NCI-H526 (cell line): ENCODE measurements around the gene ATP5F1D.

ENCODE experiments used
- DNase-seq, 2 experiments: peaks; one replicate each; lab custom pipeline; 2025; lab: John Stamatoyannopoulos, UW

Gene ATP5F1D

DNA sequence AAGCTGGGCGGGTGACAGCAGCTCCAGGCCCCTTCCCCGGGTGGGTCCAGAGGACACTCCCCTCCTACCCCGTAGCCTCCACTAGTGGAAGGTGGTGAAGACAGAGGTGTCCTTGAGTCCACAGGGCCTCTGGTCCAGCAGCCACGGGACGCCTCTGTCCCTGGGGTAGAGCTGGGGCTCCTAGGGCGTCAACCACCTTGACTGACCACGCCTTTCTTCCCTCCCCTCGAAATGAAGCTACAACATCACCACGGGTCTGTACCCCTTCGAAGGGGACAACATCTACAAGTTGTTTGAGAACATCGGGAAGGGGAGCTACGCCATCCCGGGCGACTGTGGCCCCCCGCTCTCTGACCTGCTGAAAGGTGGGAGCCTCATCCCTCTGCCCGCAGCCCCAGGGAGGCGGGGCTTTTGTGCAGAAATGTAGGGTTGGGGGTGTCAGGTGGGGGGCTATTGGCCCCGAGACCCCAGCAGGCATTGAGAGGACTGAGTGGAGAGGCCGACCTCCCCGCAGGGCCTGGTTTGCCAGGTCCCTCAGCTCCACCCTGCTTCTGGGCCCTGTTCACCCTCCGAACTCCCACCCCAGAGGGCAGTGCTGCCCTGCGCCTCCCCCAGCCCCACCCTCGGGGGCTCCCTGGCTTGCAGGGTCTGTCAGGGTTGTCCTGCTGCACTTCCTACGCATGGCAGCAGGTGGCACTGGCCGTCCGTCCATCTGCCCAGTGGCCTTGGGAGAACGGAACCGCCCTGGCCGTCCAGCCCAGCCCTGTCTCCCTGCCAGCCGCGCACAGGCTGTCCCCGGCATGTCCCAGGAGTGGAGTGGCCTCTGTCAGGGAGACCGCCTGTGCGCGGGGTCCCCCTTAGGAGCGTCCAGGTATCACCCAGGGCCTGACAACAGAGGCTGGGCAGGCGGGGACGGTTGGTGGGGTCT, 20.3 kb upstream of the ATP5F1D start:
- DNase-seq: no peak

DNA sequence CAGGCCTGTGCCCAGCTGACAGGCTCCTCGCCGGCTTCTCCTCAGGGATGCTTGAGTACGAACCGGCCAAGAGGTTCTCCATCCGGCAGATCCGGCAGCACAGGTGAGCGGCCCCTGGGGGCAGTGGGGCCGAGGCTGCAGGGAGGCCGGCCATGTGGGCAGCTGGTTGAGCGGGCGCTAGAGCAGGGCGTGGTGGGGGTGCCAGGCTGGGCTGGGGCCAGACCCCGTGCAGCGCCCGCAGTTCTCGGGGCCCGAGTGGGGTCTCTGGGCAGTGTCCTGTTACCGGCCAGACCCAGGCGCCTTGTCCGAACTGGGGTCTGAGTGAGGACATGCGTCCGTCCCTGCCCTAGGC, 19.7 kb upstream of the ATP5F1D start:
- DNase-seq: no peak

DNA sequence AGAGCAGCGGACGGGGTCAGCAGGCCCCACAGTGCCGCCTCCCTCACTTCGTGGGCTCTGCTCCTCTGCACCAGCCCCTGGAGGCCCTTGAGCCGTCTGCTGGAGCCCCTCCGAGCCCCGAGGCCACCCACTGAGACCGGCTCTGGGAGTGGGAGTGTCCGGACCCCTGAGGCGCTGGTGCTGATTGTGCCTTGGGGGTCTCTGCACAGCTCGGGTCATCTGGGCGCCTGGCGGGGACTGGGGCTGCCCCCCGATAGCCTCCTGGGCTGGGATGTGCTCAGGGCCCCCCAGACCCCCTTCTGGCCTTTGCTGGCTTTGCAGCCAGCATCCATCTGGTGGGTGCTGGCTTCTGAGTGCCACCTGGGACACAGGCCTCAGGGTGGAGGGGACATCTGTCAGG, 19.2 kb upstream of the ATP5F1D start:
- no peak for DNase-seq

DNA sequence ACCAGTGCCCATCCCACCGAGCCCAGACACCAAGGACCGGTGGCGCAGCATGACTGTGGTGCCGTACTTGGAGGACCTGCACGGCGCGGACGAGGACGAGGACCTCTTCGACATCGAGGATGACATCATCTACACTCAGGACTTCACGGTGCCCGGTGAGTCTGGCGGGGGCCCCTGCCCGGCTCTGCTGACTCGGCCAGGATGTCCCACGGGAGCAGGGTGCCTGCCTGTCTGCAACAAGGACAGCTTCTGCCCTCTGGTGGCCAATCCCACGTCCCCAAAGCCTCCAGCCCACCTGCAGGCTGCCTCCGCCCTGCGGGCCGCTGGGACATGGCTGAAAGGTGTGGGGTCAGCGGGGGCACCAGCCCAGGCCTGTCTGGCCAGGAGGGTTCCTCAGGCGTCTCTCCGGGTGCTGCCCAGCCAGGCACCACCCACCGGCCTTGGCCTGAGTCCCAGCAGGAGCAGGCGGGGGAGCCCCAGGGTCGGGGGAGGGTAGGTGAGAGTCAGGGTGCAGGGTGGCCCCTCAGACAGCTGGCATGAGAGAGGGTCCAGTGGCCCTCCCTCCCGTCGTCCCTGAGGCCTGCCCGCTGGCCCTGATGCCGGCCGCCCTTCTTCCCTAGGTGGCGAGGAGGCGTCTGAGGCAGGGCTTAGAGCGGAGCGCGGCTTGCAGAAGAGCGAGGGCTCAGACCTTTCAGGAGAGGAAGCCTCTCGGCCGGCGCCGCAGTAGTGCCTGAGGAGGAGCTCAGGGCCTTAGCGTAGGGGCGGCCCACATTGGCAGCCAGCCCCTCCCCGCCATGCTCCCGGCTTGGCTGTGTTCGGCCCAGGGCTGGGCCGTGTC, 18.3 kb upstream of the ATP5F1D start:
- peak in 1 of 2 experiments; percentile 67 for DNase-seq

DNA sequence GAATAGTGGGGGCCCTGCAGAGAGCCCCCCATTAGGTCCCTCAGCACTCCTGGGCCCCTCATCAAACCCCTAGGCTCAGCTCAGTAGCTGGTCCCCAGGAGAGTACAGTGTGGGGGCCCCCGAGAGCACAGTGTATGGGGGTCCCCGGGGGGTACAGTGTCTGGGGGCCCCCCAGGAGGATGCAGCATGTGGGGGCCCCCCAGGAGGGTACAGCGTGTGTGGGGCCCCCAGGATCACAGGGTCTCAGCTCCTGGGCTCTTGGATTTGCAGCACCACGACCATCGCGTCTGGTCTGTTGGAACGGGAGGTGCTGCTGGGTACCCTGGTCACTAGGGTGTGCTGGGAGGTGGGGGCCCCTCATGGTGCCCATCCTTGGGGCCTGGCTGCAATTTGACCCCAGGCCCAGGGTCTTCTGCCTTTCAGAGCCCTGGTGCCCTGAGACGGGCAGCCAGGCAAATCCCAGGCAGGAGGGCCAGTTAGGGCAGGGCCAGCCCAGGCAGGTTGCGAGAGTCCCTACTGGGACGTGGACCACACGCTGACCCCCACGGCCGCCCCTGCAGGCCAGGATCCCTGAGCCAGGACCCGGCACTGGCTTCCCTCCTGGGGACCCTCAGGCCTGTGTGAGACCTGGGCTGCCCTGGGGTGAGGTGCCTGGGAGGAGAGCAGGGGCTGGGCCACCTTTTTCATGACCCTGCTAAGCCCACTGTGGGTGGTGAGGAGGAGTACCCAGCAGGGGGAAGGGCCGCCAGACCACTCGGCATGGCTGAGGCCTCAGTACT, 17.3 kb upstream of the ATP5F1D start:
- DNase-seq: no peak

DNA sequence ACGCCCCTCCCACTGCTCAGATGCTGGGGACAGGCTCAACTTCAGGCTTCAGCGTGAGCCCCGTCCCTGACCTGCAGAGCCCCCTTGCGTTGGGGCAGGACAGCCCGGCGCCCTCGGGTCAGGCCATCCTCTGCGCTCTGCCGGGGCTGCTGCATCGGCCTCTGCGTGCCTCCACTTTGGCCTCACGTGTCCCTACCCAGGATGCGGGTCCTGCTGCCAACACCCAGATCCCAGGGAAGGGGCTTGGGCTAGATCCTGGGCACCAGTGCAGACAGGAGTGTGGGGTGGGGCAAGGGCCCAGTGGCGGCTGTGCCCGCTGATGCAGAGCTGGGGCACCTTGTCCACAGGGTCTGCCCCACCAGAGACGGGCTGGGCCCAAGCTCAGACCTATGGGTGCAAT, 16.7 kb upstream of the ATP5F1D start:
- DNase-seq: no peak

DNA sequence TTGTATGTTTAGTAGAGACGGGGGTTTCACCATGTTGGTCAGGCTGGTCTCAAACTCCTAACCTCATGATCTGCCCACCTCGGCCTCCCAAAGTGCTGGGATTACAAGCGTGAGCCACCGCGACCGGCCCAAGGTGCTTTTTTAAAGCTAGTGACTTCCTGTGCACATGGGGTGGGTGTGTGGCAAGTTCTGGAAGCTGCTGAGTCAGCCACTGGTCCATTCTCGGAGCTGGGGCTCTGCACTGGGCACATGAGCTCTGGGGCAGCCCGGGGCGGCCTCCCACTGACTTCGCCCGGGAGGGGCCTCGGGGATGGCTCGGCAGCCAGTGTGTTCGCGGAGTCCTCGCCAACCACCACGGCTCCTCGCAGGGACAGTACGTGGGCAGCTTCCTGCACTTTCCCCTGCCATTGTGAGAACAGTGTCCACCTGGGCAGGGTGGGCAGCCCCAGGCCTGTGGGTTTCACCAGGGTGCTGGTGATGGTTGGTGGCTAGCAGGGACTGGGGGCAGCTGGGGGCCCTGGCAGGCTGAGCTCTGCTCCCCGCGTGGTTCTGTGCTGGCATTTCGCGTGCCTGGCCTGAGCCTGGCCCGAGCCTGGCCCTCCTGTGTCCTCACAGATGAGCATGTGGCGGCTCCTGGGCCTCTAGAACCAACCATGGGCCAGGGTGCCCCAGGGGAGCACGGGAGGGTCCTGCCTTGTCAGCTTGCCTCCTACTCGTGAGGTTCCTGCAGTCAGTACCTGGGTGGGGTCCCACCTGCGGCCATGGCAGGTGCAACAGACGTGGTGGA, 15.9 kb upstream of the ATP5F1D start:
- DNase-seq: no peak

DNA sequence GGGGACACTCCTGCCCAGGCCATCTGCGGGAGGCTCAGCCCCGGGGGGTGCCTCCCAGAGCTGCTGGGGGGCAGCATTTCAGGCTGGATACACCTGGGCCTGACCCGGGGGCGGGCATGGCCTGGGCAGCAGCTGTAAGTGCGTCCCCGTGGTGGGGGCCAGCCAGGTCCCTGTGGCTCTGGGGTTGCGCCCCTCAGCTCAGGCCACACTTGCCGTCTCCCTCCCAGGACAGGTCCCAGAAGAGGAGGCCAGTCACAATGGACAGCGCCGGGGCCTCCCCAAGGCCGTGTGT, 15.4 kb upstream of the ATP5F1D start:
- no peak for DNase-seq

DNA sequence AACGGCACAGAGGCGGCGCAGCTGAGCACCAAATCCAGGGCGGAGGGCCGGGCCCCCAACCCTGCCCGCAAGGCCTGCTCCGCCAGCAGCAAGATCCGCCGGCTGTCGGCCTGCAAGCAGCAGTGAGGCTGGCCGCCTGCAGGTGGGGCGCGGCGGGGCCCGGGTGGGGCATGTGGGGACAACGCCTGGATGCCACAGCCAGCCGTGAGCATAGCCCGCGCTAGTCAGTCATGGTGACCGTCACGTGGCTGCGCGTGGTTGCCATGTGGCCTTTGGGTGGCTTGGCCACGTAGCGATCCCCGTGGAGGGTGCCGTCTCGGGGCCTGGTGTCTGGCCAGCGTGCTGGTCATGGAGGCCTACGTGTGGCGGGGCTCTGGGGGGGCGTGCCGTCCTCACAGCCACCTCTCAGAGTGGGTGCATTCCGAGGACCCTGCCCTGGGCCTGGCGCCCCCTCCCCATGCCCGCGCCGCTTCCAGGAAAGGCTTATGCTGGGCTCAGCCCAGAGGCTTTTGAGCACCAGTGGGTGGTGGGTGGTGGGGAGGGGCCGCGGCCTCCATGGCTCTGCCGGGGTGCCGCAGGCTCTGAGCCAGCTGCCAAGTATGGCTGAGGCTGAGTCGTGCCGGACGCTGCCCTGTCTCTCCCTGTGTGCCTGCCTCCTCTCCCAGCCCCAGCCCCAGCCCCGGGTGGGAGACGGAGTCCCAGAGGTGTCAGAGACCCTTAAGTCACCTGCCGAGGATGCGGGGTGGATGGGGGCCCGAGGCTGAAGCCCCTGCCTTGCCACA, 14.8 kb upstream of the ATP5F1D start:
- DNase-seq: no peak

DNA sequence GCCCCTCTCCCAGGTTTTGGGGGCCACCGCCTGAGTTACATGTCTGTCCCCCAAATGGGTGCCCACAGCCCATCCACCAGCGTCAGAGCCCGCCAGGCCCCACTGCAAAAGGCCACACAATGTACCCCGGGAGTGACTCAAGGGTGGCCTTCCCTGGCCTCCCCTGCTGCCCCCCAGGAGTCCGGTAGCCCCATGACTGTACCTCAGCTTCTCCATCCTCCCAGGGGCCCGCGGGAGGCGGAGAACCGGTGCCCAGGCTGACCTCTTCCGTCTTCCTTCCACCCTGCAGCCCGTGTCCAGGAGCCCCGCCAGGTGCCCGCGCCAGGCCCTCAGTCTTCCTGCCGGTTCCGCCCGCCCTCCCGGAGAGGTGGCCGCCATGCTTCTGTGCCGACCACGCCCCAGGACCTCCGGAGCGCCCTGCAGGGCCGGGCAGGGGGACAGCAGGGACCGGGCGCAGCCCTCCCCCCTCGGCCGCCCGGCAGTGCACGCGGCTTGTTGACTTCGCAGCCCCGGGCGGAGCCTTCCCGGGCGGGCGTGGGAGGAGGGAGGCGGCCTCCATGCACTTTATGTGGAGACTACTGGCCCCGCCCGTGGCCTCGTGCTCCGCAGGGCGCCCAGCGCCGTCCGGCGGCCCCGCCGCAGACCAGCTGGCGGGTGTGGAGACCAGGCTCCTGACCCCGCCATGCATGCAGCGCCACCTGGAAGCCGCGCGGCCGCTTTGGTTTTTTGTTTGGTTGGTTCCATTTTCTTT, 14.1 kb upstream of the ATP5F1D start:
- DNase-seq: no peak

DNA sequence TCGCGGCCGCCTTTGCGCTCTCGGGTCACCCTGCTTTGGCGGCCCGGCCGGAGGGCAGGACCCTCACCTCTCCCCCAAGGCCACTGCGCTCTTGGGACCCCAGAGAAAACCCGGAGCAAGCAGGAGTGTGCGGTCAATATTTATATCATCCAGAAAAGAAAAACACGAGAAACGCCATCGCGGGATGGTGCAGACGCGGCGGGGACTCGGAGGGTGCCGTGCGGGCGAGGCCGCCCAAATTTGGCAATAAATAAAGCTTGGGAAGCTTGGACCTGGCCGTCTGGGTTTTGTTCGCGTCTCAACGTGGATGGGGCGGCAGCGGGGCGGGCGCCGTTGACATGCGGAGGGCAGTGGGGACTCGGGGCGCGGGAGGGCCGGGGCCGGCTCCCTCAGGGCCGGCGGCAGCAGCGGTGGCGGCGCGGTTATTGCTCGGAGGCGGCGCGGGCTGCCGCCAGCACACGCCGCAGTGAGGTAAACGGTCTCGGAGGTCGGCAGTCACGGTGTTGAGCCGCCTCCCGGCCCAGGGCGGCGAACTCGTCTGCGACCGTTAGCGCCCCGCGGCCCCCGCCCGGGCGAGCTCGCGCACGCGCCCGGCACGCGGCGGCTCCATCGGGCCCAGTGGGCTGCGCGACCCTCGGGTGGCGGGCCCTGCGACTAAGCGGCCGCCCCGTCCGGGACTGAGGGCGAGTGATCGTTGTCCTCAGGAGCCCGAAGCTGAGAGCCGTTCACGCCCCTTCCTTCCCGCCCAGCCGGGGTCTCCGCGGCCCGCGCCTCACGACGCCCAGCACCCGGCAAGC, 13.2 kb upstream of the ATP5F1D start:
- no peak for DNase-seq

DNA sequence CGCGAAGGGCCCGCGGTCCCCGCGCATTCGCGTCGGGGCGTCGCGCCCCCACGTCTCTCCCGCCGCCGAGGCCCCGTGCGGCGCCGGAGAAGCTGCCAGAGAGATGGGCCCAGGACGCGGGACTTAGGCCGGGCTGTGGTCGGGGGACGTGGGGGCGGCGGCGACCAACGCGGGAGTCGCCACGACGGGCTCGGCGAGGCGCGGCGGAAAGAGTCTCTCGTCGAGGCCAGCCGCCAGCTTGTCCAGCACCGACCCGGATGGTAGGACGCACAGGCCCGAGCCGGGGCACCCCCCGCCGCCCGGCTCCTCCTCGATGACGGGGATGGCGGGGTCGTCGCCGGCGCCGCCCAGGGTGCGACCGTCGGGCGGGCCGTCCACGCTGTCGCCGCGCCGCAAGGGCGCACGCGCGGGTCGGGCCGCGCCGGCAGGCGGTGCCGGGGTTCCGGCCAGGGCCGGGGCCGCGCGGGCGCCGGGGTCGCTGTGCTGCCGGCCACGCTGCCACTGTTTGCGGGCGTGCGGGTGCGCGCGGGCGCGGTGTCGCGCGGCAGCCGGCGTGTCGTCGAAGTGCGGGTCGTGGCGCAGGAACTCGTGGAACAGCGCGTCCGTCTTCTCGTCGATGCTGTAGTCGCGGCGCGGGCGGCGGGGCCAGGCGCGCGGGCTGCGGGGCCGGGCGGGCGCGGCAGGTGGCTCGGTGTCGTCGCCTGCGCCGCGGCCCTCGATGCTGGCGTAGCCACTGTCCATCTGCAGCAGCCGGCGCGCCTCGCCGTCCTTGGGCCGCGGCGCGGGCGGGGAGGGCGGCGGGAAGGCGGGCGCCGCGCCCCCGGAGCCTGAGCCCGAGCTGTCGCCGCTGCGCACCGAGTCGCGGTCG, 12.3 kb upstream of the ATP5F1D start:
- DNase-seq: no peak

DNA sequence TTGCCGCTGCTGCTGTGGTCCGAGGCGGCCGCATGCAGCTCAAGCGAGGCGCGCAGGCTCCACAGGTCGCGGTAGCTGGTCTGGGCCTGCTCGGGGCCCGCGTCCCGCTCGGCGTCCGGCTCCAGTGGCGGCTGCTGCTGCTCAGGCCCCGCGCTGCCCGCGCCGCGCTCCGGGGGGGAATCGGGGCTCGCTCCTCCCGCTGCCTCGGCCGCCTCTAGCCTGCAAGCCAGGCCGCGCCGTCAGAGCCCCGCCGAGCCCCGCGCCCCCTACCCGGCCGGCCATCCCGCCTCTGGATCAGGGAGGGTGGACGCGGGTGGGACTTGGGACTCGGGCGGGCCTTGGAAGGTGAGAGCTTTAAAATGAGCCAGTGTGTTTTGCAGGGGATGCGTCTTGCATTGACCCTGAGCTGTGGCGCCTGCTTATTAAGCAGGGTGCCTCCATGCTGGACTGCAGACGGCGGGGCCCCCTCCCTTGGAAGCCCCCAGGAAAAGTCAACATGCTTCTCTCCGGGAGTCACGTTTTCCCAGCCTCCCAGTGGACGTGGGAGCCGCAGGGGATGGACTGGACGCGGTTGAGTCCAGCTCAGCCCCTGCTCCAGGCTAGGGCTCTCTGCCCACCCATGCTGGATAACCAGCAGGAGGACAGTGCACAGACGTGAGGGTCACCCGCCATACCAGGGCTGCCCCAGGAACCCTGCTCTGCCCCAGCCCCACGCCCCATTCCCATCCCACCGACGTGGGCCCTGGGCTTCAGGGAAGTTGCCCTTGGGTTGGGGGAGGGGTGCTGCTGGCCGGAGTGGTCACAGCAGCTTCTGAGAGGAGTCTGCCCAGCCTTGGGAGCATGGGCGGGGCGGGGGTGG, 11.4 kb upstream of the ATP5F1D start:
- DNase-seq: no peak

DNA sequence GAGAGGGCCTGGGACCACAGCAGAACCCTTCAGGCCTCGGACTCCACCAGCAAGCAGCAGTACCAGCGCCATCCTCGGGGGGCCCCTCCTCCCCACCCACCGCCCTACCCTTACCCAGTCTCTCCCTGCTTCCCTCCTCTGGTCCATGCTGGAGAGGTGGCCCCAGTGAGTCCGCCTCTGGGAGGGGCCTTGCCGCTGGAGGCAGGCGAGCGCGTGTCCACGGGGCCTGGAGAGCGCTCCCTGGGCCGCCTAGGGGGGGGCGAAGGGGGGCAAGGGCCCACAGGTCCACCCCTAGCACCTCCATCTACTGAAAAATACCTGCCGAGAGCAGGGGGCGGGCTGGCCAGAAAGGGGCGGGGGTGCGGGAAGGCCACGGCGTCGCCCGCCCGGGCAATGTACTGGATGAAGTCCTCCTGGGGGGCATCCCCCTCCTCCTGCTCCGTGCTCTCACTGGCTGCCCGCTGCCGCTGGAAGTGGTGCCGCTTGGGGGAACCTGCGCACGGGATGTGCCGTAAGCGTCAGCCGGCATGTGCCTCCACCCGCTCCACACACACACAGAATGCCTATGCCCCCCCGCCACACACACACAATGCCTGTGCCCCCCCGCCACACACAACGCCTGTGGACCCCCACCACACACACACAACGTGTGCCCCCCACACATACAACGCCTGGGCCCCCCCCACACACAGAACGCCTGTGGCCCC, 10.6 kb upstream of the ATP5F1D start:
- DNase-seq: no peak

DNA sequence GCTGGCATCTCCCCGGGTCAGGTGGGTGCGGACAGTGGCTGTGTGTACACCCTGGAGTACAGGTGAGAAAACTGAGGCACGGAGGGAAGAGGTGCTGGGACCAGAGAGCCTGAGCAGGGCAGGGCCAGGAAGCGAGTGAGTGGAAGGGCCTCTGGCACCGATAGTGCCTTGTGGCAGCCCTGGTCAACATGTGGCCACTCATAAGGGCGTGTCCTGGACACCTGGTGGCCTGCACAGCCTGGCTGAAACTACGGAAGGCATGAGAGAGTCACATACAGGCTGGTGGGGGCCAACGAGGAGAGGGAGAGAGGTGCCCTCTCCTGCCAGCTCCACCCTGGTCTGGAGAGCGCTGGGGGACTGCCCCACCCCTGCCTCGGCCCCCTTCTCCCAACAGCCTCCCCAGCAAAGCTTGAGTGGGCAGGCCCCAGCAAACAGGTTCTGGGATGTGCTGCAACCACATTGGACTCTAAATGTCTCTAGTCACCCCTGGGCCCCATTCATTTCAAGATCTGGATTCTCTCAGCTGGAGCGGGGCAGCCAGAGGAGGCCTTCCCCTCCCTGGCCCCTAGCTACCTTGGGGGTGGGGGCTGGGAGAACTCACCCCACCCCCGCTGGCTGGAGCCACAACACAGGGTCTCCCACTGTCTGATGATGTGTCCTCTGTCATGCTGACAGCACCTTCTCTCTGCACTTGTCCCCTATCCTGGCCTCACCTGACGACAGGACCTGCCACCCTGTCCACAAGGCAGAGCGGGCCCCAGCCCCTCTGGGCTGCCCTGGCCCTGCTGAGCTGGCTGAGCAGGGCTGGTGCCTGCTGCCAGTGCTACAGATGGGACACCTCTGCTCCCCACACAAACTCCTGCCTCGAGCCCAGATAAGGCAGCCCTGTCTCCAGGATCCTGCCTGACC, 9.6 kb upstream of the ATP5F1D start:
- DNase-seq: no peak

DNA sequence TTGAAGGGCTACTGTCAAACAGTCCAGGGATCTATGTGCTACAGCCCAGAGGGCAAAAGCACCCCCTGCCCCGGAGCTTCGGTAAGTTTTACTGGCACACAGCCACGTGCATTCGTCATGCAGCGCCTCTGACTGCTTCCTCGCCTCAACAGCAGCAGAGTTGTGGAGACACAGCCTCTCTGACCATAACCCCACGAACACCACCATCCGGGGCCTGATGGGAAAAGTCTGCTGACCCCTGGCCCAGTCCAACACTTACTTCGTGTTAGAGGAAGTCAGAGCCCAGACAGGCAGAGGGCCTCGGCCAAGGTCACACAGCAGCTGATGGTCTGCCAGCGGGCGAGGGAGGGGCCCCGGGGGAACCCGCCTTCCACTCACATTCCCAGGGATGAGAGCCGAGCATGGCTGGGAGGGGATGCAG, 8.9 kb upstream of the ATP5F1D start:
- DNase-seq: no peak
